ENCODE measurements around the gene SEC31B. TPM values are rescaled to one million over a fixed set of nuclear protein-coding genes. Genes with fewer than 3 reads are reported as not detected.

SEC31B gene, protein sequence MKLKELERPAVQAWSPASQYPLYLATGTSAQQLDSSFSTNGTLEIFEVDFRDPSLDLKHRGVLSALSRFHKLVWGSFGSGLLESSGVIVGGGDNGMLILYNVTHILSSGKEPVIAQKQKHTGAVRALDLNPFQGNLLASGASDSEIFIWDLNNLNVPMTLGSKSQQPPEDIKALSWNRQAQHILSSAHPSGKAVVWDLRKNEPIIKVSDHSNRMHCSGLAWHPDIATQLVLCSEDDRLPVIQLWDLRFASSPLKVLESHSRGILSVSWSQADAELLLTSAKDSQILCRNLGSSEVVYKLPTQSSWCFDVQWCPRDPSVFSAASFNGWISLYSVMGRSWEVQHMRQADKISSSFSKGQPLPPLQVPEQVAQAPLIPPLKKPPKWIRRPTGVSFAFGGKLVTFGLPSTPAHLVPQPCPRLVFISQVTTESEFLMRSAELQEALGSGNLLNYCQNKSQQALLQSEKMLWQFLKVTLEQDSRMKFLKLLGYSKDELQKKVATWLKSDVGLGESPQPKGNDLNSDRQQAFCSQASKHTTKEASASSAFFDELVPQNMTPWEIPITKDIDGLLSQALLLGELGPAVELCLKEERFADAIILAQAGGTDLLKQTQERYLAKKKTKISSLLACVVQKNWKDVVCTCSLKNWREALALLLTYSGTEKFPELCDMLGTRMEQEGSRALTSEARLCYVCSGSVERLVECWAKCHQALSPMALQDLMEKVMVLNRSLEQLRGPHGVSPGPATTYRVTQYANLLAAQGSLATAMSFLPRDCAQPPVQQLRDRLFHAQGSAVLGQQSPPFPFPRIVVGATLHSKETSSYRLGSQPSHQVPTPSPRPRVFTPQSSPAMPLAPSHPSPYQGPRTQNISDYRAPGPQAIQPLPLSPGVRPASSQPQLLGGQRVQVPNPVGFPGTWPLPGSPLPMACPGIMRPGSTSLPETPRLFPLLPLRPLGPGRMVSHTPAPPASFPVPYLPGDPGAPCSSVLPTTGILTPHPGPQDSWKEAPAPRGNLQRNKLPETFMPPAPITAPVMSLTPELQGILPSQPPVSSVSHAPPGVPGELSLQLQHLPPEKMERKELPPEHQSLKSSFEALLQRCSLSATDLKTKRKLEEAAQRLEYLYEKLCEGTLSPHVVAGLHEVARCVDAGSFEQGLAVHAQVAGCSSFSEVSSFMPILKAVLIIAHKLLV
- 5.5 TPM for total RNA-seq
- polyA plus RNA-seq (ENCODE audit: insufficient read depth in 1 of 8, insufficient read length in 8 of 8, low replicate concordance in 1 of 8) = 10 to 100 TPM in 4 of 8 donors, 1 to 10 TPM in 4; 5.3 to 15.6 (median 9.8) TPM
- long read RNA-seq, donor 1, partial matches to known transcripts = 0 of 1 reads
- long read RNA-seq, donor 1, other reads (novel, unspliced or antisense) = 0 of 1 reads
- long read RNA-seq, donor 2 = 0 reads
- long read RNA-seq, donor 3, partial matches to known transcripts = 0 of 1 reads
- long read RNA-seq, donor 3, other reads (novel, unspliced or antisense) = 0 of 1 reads
- long read RNA-seq, donor 4 = 0 reads
- long read RNA-seq, donor 5 = 0 reads
- long read RNA-seq, donor 6 = 0 reads
- long read RNA-seq, donor 7 = 0 reads
- long read RNA-seq, donor 8, partial matches to known transcripts = 0 of 2 reads
- long read RNA-seq, donor 8, other reads (novel, unspliced or antisense) = 0 of 2 reads
- long read RNA-seq, donor 9 = 0 reads
- long read RNA-seq, donor 10 = 0 reads
- long read RNA-seq, donor 11, partial matches to known transcripts = 0 of 1 reads
- long read RNA-seq, donor 11, other reads (novel, unspliced or antisense) = 0 of 1 reads

DNA sequence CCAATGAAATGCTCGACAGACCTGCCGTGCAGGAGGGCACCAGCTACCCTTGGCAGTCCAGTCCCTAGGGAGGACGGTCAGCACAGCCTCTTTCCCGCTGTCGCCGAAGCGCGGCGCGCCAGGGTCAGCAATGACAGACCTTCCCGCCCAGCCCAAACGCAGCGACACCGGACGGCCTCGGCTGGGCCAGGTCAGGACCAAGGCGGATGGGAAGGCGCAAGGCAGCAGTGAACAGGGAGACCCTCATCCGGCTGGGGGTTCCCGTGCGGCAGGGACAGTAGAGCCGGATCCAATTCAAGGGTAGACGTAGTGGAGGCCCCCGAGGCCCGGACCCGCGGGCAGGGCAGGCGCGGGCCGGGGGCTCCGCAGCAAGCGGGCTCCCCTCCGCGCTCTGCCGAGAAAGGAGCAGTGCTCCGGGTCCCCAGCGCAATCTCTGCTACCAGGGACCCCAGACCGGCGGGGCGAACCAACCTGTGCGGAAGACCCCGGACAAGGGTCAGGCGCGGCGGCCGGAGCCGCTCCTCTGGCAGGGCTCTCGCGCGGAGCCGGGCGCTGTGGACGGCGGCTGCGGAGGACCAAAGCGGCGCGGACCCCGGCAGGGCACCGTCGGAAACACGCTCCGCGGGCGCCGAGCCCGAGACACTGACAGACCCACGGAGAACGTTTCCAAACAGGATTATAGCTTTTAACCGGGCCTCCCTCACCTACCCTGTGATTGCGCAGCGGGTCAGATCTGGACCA lies at the start of gene SEC31B:
Gene SEC31B (minus strand): TSS at position 551 of the 741 bp plus-strand sequence. CDS start 2,909 bp downstream, outside the sequence.
- H3K27me3 ChIP-seq (ENCODE audit: control insufficient read depth, insufficient read depth, low read length) = peaks cover 18% of the 10 kb centered on the region
- peak; percentile 43 for DNase-seq
- peak within 1 kb of the TSS; percentile 20 for H3K4me3 ChIP-seq (ENCODE audit: low read length)
- peaks cover 12% of the 10 kb centered on the region for H3K36me3 ChIP-seq (ENCODE audit: control insufficient read depth, insufficient read depth, low read length)
- no peak within 1 kb of the TSS for H3K27ac ChIP-seq (ENCODE audit: low read length)
- 1% methylated on average over 58 of the region's 72 CpGs for WGBS (ENCODE audit: insufficient coverage)
- no peaks in the 10 kb centered on the region for H3K9me3 ChIP-seq (replicated peaks; ENCODE audit: control insufficient read depth, low read depth, low read length)
- H3K4me1 ChIP-seq (ENCODE audit: control insufficient read depth, insufficient read depth, low read length) = peaks cover 11% of the 10 kb centered on the region

- no peak overlapping the region for H3K4me3 ChIP-seq (ENCODE audit: low read length)
- 63% methylated on average over 2 of the region's 3 CpGs for WGBS (ENCODE audit: insufficient coverage)
- peaks cover 79% of the 10 kb centered on the region for H3K27me3 ChIP-seq (ENCODE audit: control insufficient read depth, insufficient read depth, low read length)
- no peak overlapping the region for H3K27ac ChIP-seq (ENCODE audit: low read length)
- no peak for DNase-seq
- H3K9me3 ChIP-seq (replicated peaks; ENCODE audit: control insufficient read depth, low read depth, low read length) = no peaks in the 10 kb centered on the region
- H3K36me3 ChIP-seq (ENCODE audit: control insufficient read depth, insufficient read depth, low read length) = no peaks in the 10 kb centered on the region
- no peaks in the 10 kb centered on the region for H3K4me1 ChIP-seq (ENCODE audit: control insufficient read depth, insufficient read depth, low read length)
These were observed 49.3 kb upstream of the SEC31B start for GRCh38 chr10:100568912-100569311.

- no peak for DNase-seq
- WGBS (ENCODE audit: insufficient coverage) = 9% methylated on average over 1 of the region's 6 CpGs
- Histone ChIP-seq H3K4me3 (ENCODE audit: low read length) (no peak overlapping the region), H3K4me1 (ENCODE audit: control insufficient read depth, insufficient read depth, low read length) (no peaks in the 10 kb centered on the region), H3K27me3 (ENCODE audit: control insufficient read depth, insufficient read depth, low read length) (peaks cover 86% of the 10 kb centered on the region), H3K9me3 (replicated peaks; ENCODE audit: control insufficient read depth, low read depth, low read length) (no peaks in the 10 kb centered on the region), H3K27ac (ENCODE audit: low read length) (no peak overlapping the region), H3K36me3 (ENCODE audit: control insufficient read depth, insufficient read depth, low read length) (no peaks in the 10 kb centered on the region)
These were observed 48.2 kb upstream of the SEC31B start for GRCh38 chr10:100567826-100568225.

- Histone ChIP-seq H3K4me1 (ENCODE audit: control insufficient read depth, insufficient read depth, low read length) (peaks cover 4% of the 10 kb centered on the region), H3K27ac (ENCODE audit: low read length) (no peak overlapping the region), H3K4me3 (ENCODE audit: low read length) (no peak overlapping the region), H3K36me3 (ENCODE audit: control insufficient read depth, insufficient read depth, low read length) (no peaks in the 10 kb centered on the region), H3K27me3 (ENCODE audit: control insufficient read depth, insufficient read depth, low read length) (peaks cover 88% of the 10 kb centered on the region), H3K9me3 (replicated peaks; ENCODE audit: control insufficient read depth, low read depth, low read length) (no peaks in the 10 kb centered on the region)
- 48% methylated on average over 5 of the region's 11 CpGs for WGBS (ENCODE audit: insufficient coverage)
- DNase-seq = no peak
These were observed 47.6 kb upstream of the SEC31B start for GRCh38 chr10:100567249-100567648.

DNA sequence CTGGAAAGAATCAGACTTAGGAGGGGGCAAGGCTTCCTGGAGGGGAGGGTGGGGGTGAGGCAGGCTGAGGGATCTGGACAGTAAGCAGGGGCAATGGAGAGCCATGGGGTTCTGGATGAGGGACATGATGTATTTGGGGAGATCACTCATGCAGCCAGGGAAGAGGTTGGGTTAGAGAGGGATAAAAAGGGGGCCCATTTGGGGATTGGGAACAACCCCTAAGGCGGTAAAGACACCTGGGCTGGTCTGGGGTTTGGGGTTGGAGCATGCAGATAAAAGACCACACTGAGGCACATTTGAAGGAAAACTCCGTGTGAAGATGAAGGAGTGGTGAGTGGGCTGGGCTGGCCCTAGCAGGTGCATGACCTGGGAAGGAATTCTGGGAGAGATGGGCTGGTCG lies 46.9 kb upstream of the SEC31B start:
- peaks cover 11% of the 10 kb centered on the region for H3K4me1 ChIP-seq (ENCODE audit: control insufficient read depth, insufficient read depth, low read length)
- H3K4me3 ChIP-seq (ENCODE audit: low read length) = no peak overlapping the region
- H3K9me3 ChIP-seq (replicated peaks; ENCODE audit: control insufficient read depth, low read depth, low read length) = peaks cover 2% of the 10 kb centered on the region
- DNase-seq = no peak
- 56% methylated on average over 2 of the region's 3 CpGs for WGBS (ENCODE audit: insufficient coverage)
- H3K27ac ChIP-seq (ENCODE audit: low read length) = no peak overlapping the region
- H3K36me3 ChIP-seq (ENCODE audit: control insufficient read depth, insufficient read depth, low read length) = no peaks in the 10 kb centered on the region
- H3K27me3 ChIP-seq (ENCODE audit: control insufficient read depth, insufficient read depth, low read length) = peaks cover 91% of the 10 kb centered on the region

GRCh38 chr10:100565206-100565985 lies 45.7 kb upstream of the SEC31B start:
- no peak overlapping the region for H3K27ac ChIP-seq (ENCODE audit: low read length)
- H3K36me3 ChIP-seq (ENCODE audit: control insufficient read depth, insufficient read depth, low read length) = no peaks in the 10 kb centered on the region
- peaks cover 89% of the 10 kb centered on the region for H3K27me3 ChIP-seq (ENCODE audit: control insufficient read depth, insufficient read depth, low read length)
- peaks cover 13% of the 10 kb centered on the region for H3K4me1 ChIP-seq (ENCODE audit: control insufficient read depth, insufficient read depth, low read length)
- WGBS (ENCODE audit: insufficient coverage) = 59% methylated on average over 6 of the region's 9 CpGs
- DNase-seq = no peak
- peaks cover 2% of the 10 kb centered on the region for H3K9me3 ChIP-seq (replicated peaks; ENCODE audit: control insufficient read depth, low read depth, low read length)
- no peak overlapping the region for H3K4me3 ChIP-seq (ENCODE audit: low read length)

- no peak overlapping the region for H3K4me3 ChIP-seq (ENCODE audit: low read length)
- H3K4me1 ChIP-seq (ENCODE audit: control insufficient read depth, insufficient read depth, low read length) = peaks cover 13% of the 10 kb centered on the region
- H3K27me3 ChIP-seq (ENCODE audit: control insufficient read depth, insufficient read depth, low read length) = peaks cover 61% of the 10 kb centered on the region
- H3K36me3 ChIP-seq (ENCODE audit: control insufficient read depth, insufficient read depth, low read length) = peaks cover 3% of the 10 kb centered on the region
- peak; percentile 57 for DNase-seq
- no peak overlapping the region for H3K27ac ChIP-seq (ENCODE audit: low read length)
- WGBS (ENCODE audit: insufficient coverage) = 3% methylated on average over 62 of the region's 62 CpGs
- H3K9me3 ChIP-seq (replicated peaks; ENCODE audit: control insufficient read depth, low read depth, low read length) = peaks cover 2% of the 10 kb centered on the region
These were observed 42.5 kb upstream of the SEC31B start for GRCh38 chr10:100562008-100562672.

GRCh38 chr10:100561005-100561404 lies 41.3 kb upstream of the SEC31B start:
- Histone ChIP-seq H3K4me3 (ENCODE audit: low read length) (no peak overlapping the region), H3K9me3 (replicated peaks; ENCODE audit: control insufficient read depth, low read depth, low read length) (peaks cover 2% of the 10 kb centered on the region), H3K27me3 (ENCODE audit: control insufficient read depth, insufficient read depth, low read length) (peaks cover 50% of the 10 kb centered on the region), H3K36me3 (ENCODE audit: control insufficient read depth, insufficient read depth, low read length) (peaks cover 3% of the 10 kb centered on the region), H3K27ac (ENCODE audit: low read length) (no peak overlapping the region), H3K4me1 (ENCODE audit: control insufficient read depth, insufficient read depth, low read length) (peaks cover 13% of the 10 kb centered on the region)
- DNase-seq = no peak
- WGBS (ENCODE audit: insufficient coverage) = 60% methylated on average over 2 of the region's 2 CpGs

Measured in muscle of leg (tissue), 16 donors.